ENCODE data around the gene WDFY2.

The WDFY2 gene

GRCh38 chr13:51679616-51680015 is 95.4 kb downstream of the WDFY2 start:
- Histone ChIP-seq H3K4me1 (ENCODE audit: insufficient read depth, low read length) (no peaks in the 10 kb centered on the region), H3K9me3 (ENCODE audit: insufficient read depth, low read length, severe bottlenecking) (no peaks in the 10 kb centered on the region), H3K79me2 (ENCODE audit: insufficient read depth, low read length) (no peaks in the 10 kb centered on the region), H2AFZ (ENCODE audit: low read depth, low read length) (no peak overlapping the region), H3K27me3 (ENCODE audit: insufficient read depth, low read length, poor library complexity) (no peaks in the 10 kb centered on the region), H3K27ac (ENCODE audit: low read length) (no peak overlapping the region), H3K9ac (ENCODE audit: low read depth, low read length) (no peak overlapping the region), H3K4me3 (ENCODE audit: low read depth in 1 of 2, low read length in 2 of 2) (no peak overlapping the region), H3K36me3 (ENCODE audit: insufficient read depth, low read length) (no peaks in the 10 kb centered on the region), H4K20me1 (ENCODE audit: insufficient read depth, low read length) (no peaks in the 10 kb centered on the region), H3K4me2 (ENCODE audit: insufficient read depth, low read length) (no peak overlapping the region)
- no peak for DNase-seq
- TF ChIP-seq CTCF (IDR thresholded peaks at IDR 0.05; ENCODE audit: borderline replicate concordance, extremely low read depth, low read length, poor library complexity, severe bottlenecking) (no peak), EZH2 (IDR thresholded peaks at IDR 0.05; ENCODE audit: borderline replicate concordance, low read depth, low read length, severe bottlenecking) (no peak)
- no peak for ATAC-seq (ENCODE audit: insufficient read depth, low read depth)

GRCh38 chr13:51681037-51681678 is 96.9 kb downstream of the WDFY2 start:
- Histone ChIP-seq H3K36me3 (ENCODE audit: insufficient read depth, low read length) (no peaks in the 10 kb centered on the region), H3K9me3 (ENCODE audit: insufficient read depth, low read length, severe bottlenecking) (no peaks in the 10 kb centered on the region), H3K4me2 (ENCODE audit: insufficient read depth, low read length) (no peak overlapping the region), H4K20me1 (ENCODE audit: insufficient read depth, low read length) (no peaks in the 10 kb centered on the region), H3K27ac (ENCODE audit: low read length) (no peak overlapping the region), H3K79me2 (ENCODE audit: insufficient read depth, low read length) (no peaks in the 10 kb centered on the region), H3K27me3 (ENCODE audit: insufficient read depth, low read length, poor library complexity) (no peaks in the 10 kb centered on the region), H3K9ac (ENCODE audit: low read depth, low read length) (no peak overlapping the region), H3K4me1 (ENCODE audit: insufficient read depth, low read length) (no peaks in the 10 kb centered on the region), H3K4me3 (ENCODE audit: low read depth in 1 of 2, low read length in 2 of 2) (no peak overlapping the region), H2AFZ (ENCODE audit: low read depth, low read length) (no peak overlapping the region)
- DNase-seq (no peak), ATAC-seq (ENCODE audit: insufficient read depth, low read depth) (no peak)
- no peak for TF ChIP-seq CTCF (IDR thresholded peaks at IDR 0.05; ENCODE audit: borderline replicate concordance, extremely low read depth, low read length, poor library complexity, severe bottlenecking)
- no peak for TF ChIP-seq EZH2 (IDR thresholded peaks at IDR 0.05; ENCODE audit: borderline replicate concordance, low read depth, low read length, severe bottlenecking)

GRCh38 chr13:51682686-51683085 is 98.4 kb downstream of the WDFY2 start:
- no peak for DNase-seq
- ATAC-seq (ENCODE audit: insufficient read depth, low read depth), result no peak

More at GRCh38 chr13:51682686-51683085, 98.4 kb downstream of the WDFY2 start:
- no peak overlapping the region for H2AFZ ChIP-seq (ENCODE audit: low read depth, low read length)
- H3K4me2 ChIP-seq (ENCODE audit: insufficient read depth, low read length), result no peak overlapping the region
- H3K27ac ChIP-seq (ENCODE audit: low read length), result no peak overlapping the region
- no peaks in the 10 kb centered on the region for H3K79me2 ChIP-seq (ENCODE audit: insufficient read depth, low read length)
- no peaks in the 10 kb centered on the region for H3K4me1 ChIP-seq (ENCODE audit: insufficient read depth, low read length)
- no peaks in the 10 kb centered on the region for H3K27me3 ChIP-seq (ENCODE audit: insufficient read depth, low read length, poor library complexity)
- H3K9me3 ChIP-seq (ENCODE audit: insufficient read depth, low read length, severe bottlenecking), result no peaks in the 10 kb centered on the region
- no peaks in the 10 kb centered on the region for H3K36me3 ChIP-seq (ENCODE audit: insufficient read depth, low read length)
- no peak for TF ChIP-seq EZH2 (IDR thresholded peaks at IDR 0.05; ENCODE audit: borderline replicate concordance, low read depth, low read length, severe bottlenecking)
- no peak for TF ChIP-seq CTCF (IDR thresholded peaks at IDR 0.05; ENCODE audit: borderline replicate concordance, extremely low read depth, low read length, poor library complexity, severe bottlenecking)
- H3K4me3 ChIP-seq (ENCODE audit: low read depth in 1 of 2, low read length in 2 of 2), result no peak overlapping the region
- H4K20me1 ChIP-seq (ENCODE audit: insufficient read depth, low read length), result no peaks in the 10 kb centered on the region
- no peak overlapping the region for H3K9ac ChIP-seq (ENCODE audit: low read depth, low read length)
